DMS 273 treated with DMSO at 0.1 percent for 48 hours (cell line): Measurements from ENCODE around the gene EFHB.
"Not testable (repeated sequence)": the region's sequence is repeated elsewhere in the genome, so short reads cannot be mapped to it uniquely, and the experiment has no call there.

Source experiments
- DNase-seq: peaks from one replicate; lab custom pipeline; 2025; lab: John Stamatoyannopoulos, UW

Gene EFHB

GRCh38 chr3:19931767-19932188 lies 2.2 kb downstream of the EFHB start:
- DNase-seq = no peak

GRCh38 chr3:19931180-19931692 lies 2.8 kb downstream of the EFHB start:
- no peak for DNase-seq

- DNase-seq = no peak
Measured at GRCh38 chr3:19920401-19921080, 13.5 kb downstream of the EFHB start.

GRCh38 chr3:19917167-19917566 lies 16.9 kb downstream of the EFHB start:
- no peak for DNase-seq

- DNase-seq = no peak
Measured at GRCh38 chr3:19911452-19911851, 22.6 kb downstream of the EFHB start.

- DNase-seq = no peak
Measured at GRCh38 chr3:19907523-19907922, 26.5 kb downstream of the EFHB start.

- no peak for DNase-seq
Measured at GRCh38 chr3:19903649-19904048, 30.4 kb downstream of the EFHB start.

- DNase-seq = no peak
Measured at GRCh38 chr3:19901918-19902317, 32.1 kb downstream of the EFHB start.

GRCh38 chr3:19901337-19901736 lies 32.7 kb downstream of the EFHB start:
- DNase-seq = no peak

GRCh38 chr3:19899833-19900232 lies 34.2 kb downstream of the EFHB start:
- DNase-seq = not testable (repeated sequence)

- no peak for DNase-seq
Measured at GRCh38 chr3:19899264-19899663, 34.8 kb downstream of the EFHB start.

GRCh38 chr3:19898721-19899120 lies 35.3 kb downstream of the EFHB start:
- no peak for DNase-seq

GRCh38 chr3:19891740-19892139 lies 42.3 kb downstream of the EFHB start:
- DNase-seq = no peak

GRCh38 chr3:19888428-19889152 lies 45.4 kb downstream of the EFHB start:
- DNase-seq = no peak

GRCh38 chr3:19887122-19887521 lies 46.9 kb downstream of the EFHB start:
- DNase-seq = not testable (repeated sequence)

GRCh38 chr3:19886404-19886803 lies 47.6 kb downstream of the EFHB start:
- DNase-seq = no peak

- no peak for DNase-seq
Measured at GRCh38 chr3:19885468-19885867, 48.5 kb downstream of the EFHB start.

GRCh38 chr3:19881852-19882251 lies 52.2 kb downstream of the EFHB start:
- DNase-seq = no peak

- DNase-seq = no peak
Measured at GRCh38 chr3:19881036-19881435, 53.0 kb downstream of the EFHB start.

- no peak for DNase-seq
Measured at GRCh38 chr3:19877656-19878055, 56.4 kb downstream of the EFHB start.

- peak; percentile 4 for DNase-seq
Measured at GRCh38 chr3:19866751-19867347, 67.2 kb downstream of the EFHB start.

GRCh38 chr3:19855318-19855717 lies 78.7 kb downstream of the EFHB start:
- not testable (repeated sequence) for DNase-seq

GRCh38 chr3:19846609-19847008 lies 87.4 kb downstream of the EFHB start:
- DNase-seq = not testable (repeated sequence)
